PC-9 (cell line): Measurements from ENCODE around the gene COG5. TPM values are rescaled to one million over a fixed set of nuclear protein-coding genes. Genes with fewer than 3 reads are reported as not detected.

Experiments used
- BruUV-seq: library from RNA; stranded (reverse); fragments of 400-500 nt; replicated peaks from 2 replicates; lab custom pipeline; 2021; lab: Mats Ljungman, UMichigan
- CTCF ChIA-PET: fragments of 300-600 bp; sonication (Branson Sonifier 250); formaldehyde crosslinking; loops from one replicate; lab custom pipeline; 2022; ENCODE audit warnings: antibody characterized with exemption; lab: Charles Lee
- POLR2A ChIA-PET: fragments of 300-600 bp; sonication (Branson Sonifier 250); formaldehyde crosslinking; loops from one replicate; lab custom pipeline; 2022; ENCODE audit warnings: antibody characterized with exemption; ENCODE audit not compliant: unreplicated experiment; lab: Charles Lee
- DNase-seq, 2 experiments: peaks; one replicate each; pipeline versions ENCODE4 v3.0.0 to v3.0.0-alpha.2; 2015 to 2022; ENCODE audit warnings: mixed read lengths in 1 of 2
- H2AFZ ChIP-seq: fragments of 200-600 bp; sonication (generic); 2 replicates; pipeline ENCODE4 v1.8.1; 2017; ENCODE audit warnings: antibody characterized with exemption
- H3F3A ChIP-seq: fragments of 200-600 bp; sonication (generic); 2 replicates; pipeline ENCODE4 v1.8.1; 2017; ENCODE audit warnings: antibody characterized with exemption, mild to moderate bottlenecking, low read depth; ENCODE audit not compliant: insufficient read depth
- H3K27ac ChIP-seq: fragments of 200-600 bp; sonication (generic); 2 replicates; pipeline ENCODE4 v1.6.1; 2016; ENCODE audit warnings: mixed run types
- H3K27me3 ChIP-seq: fragments of 200-600 bp; sonication (generic); 2 replicates; pipeline ENCODE4 v1.6.1; 2016; ENCODE audit warnings: low read depth, mixed run types; ENCODE audit not compliant: insufficient read depth
- H3K36me3 ChIP-seq: fragments of 200-600 bp; sonication (generic); 2 replicates; pipeline ENCODE4 v1.6.1; 2016; ENCODE audit warnings: low read depth, mixed run types
- H3K4me1 ChIP-seq: fragments of 200-600 bp; sonication (generic); replicated peaks from 2 replicates; pipeline ENCODE4 v1.6.1; 2016; ENCODE audit warnings: mixed run types; ENCODE audit not compliant: insufficient read depth
- H3K4me2 ChIP-seq: fragments of 200-600 bp; sonication (generic); 2 replicates; pipeline ENCODE4 v1.6.1; 2017; ENCODE audit warnings: mixed run types
- H3K4me3 ChIP-seq: fragments of 200-600 bp; sonication (generic); 2 replicates; pipeline ENCODE4 v1.6.1; 2016; ENCODE audit warnings: mixed run types
- H3K79me2 ChIP-seq: fragments of 200-600 bp; sonication (generic); 2 replicates; pipeline ENCODE4 v1.6.1; 2017; ENCODE audit warnings: low read depth, mixed run types
- H3K9me2 ChIP-seq: fragments of 200-600 bp; sonication (generic); 2 replicates; pipeline ENCODE4 v1.8.1; 2017; ENCODE audit warnings: mild to moderate bottlenecking; ENCODE audit not compliant: insufficient read depth
- H3K9me3 ChIP-seq: fragments of 200-600 bp; sonication (generic); 2 replicates; pipeline ENCODE4 v1.8.1; 2016; ENCODE audit warnings: low read depth; ENCODE audit not compliant: insufficient read depth
- H4K20me1 ChIP-seq: fragments of 200-600 bp; sonication (generic); 2 replicates; pipeline ENCODE4 v1.8.1; 2017; ENCODE audit not compliant: insufficient read depth
- CTCF ChIP-seq: fragments of 200-600 bp; sonication (generic); conservative IDR thresholded peaks from 2 replicates; pipeline ENCODE4 v1.6.1; 2017; ENCODE audit warnings: mixed run types, antibody characterized with exemption, mild to moderate bottlenecking, moderate library complexity
- EZH2 ChIP-seq: fragments of 200-600 bp; sonication (generic); IDR thresholded peaks from 2 replicates; pipeline ENCODE4 v1.8.0; 2017; ENCODE audit warnings: antibody characterized with exemption, low read depth
- intact Hi-C: fragments of 100-400 bp; cut with micrococcal nuclease; formaldehyde crosslinking; loops from one replicate; pipeline ENCODE4 v1.10.0; 2022; ENCODE audit not compliant: unreplicated experiment
- total RNA-seq: library from RNA; stranded (reverse); gene quantifications from 2 replicates; pipeline ENCODE4 v1.2.3, GENCODE V29; 2021

The COG5 gene
- total RNA-seq, 1 experiment from 2014 or later = 43.5 TPM

GRCh38 chr7:107439025-107439424, 124.7 kb downstream of the COG5 start:
- ChIA-PET CTCF (no interaction called here), POLR2A (no interaction called here)
- Histone ChIP-seq H3K4me3 (no peak overlapping the region), H3K4me2 (no peak overlapping the region), H3K9me2 (no peaks in the 10 kb centered on the region; the same call in 1 of the 2 replicates), H3K9me3 (no peaks in the 10 kb centered on the region), H3K36me3 (no peaks in the 10 kb centered on the region), H2AFZ (no peak overlapping the region), H3F3A (no peaks in the 10 kb centered on the region), H3K79me2 (no peaks in the 10 kb centered on the region), H3K27me3 (no peaks in the 10 kb centered on the region), H4K20me1 (no peaks in the 10 kb centered on the region), H3K4me1 (no peaks in the 10 kb centered on the region), H3K27ac (no peak overlapping the region)
- TF ChIP-seq CTCF (no peak), EZH2 (no peak)
- BruUV-seq = no TSS peak
- DNase-seq = no peak
- intact Hi-C loops = loop anchor here (2.0 kb wide), 1 partner anchor 14 kb away; no protein-coding TSS in a partner anchor

- Histone ChIP-seq H4K20me1 (no peaks in the 10 kb centered on the region), H3F3A (no peaks in the 10 kb centered on the region), H3K27ac (no peak overlapping the region), H3K4me2 (no peak overlapping the region), H3K27me3 (no peaks in the 10 kb centered on the region), H3K36me3 (no peaks in the 10 kb centered on the region), H2AFZ (no peak overlapping the region), H3K9me2 (no peaks in the 10 kb centered on the region; the same call in 1 of the 2 replicates), H3K79me2 (no peaks in the 10 kb centered on the region), H3K4me1 (no peaks in the 10 kb centered on the region), H3K9me3 (no peaks in the 10 kb centered on the region), H3K4me3 (no peak overlapping the region)
- no peak for TF ChIP-seq EZH2
- TF ChIP-seq CTCF = no peak
- ChIA-PET POLR2A (no interaction called here), CTCF (no interaction called here)
- no peak for DNase-seq
- intact Hi-C loops = no loop called here
- BruUV-seq = no TSS peak
Measured at GRCh38 chr7:107435749-107436148, 128.0 kb downstream of the COG5 start.

- Histone ChIP-seq H3K4me2 (no peak overlapping the region), H3F3A (no peaks in the 10 kb centered on the region), H3K27me3 (no peaks in the 10 kb centered on the region), H3K36me3 (no peaks in the 10 kb centered on the region), H3K4me3 (no peak overlapping the region), H3K4me1 (no peaks in the 10 kb centered on the region), H2AFZ (no peak overlapping the region), H3K79me2 (no peaks in the 10 kb centered on the region), H3K27ac (no peak overlapping the region), H4K20me1 (no peaks in the 10 kb centered on the region), H3K9me2 (no peaks in the 10 kb centered on the region; the same call in 1 of the 2 replicates), H3K9me3 (no peaks in the 10 kb centered on the region)
- TF ChIP-seq EZH2 (no peak), CTCF (no peak)
- ChIA-PET POLR2A (no interaction called here), CTCF (no interaction called here)
- DNase-seq = no peak
- BruUV-seq = no TSS peak
- intact Hi-C loops = no loop called here
Measured at GRCh38 chr7:107432261-107432660, 131.5 kb downstream of the COG5 start.
